Measurements from ENCODE around the gene SHKBP1.
"Not testable (repeated sequence)": the region's sequence is repeated elsewhere in the genome, so short reads cannot be mapped to it uniquely, and the experiment has no call there.

The SHKBP1 gene

GRCh38 chr19:40547836-40548235, 28.8 kb upstream of the SHKBP1 start:
- no peak overlapping the region for H3K4me3 Mint-ChIP-seq
- no peaks in the 10 kb centered on the region for H3K36me3 Mint-ChIP-seq (ENCODE audit: low read depth)
- no peaks in the 10 kb centered on the region for H3K4me1 Mint-ChIP-seq (ENCODE audit: low read depth)
- H3K27ac Mint-ChIP-seq = no peak overlapping the region
- H3K9me3 Mint-ChIP-seq = peaks cover 5% of the 10 kb centered on the region
- intact Hi-C loops (cut with micrococcal nuclease) = no loop called here
- H3K27me3 Mint-ChIP-seq = peaks cover 53% of the 10 kb centered on the region

DNA sequence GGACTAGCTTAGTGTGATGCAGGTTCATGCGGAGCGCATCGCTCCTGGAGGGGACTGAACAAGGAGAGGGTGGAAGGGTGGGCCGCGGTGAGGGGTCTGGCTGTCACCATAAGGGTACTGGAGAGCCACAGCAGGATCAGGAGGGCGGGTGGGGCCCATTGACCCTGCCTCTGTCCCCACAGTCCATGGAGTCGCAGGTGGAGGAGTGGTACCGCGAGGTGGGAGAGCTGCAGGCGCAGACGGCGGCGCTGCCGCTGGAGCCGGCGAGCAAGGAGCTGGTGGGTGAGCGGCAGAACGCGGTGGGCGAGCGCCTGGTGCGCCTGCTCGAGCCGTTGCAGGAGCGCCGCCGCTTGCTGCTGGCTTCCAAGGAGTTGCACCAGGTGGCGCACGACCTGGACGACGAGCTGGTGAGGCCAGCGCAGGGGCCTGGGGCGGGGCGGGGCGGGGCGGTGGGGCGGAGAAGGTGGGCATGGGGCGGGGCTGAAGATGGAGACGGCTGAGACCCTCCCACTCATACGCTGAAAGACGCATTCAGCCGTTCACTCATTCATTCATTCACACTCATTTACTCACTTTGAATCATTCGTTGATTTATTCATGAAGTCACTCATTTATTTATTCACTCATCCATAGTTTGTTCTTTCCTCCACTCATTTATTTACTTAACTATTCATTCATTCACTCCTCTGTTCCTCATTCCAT, 27.5 kb upstream of the SHKBP1 start:
- Mint-ChIP-seq H3K4me1 (ENCODE audit: low read depth) (no peaks in the 10 kb centered on the region), H3K9me3 (peaks cover 5% of the 10 kb centered on the region), H3K27ac (no peak overlapping the region), H3K36me3 (ENCODE audit: low read depth) (no peaks in the 10 kb centered on the region), H3K27me3 (peaks cover 64% of the 10 kb centered on the region), H3K4me3 (no peak overlapping the region)
- intact Hi-C loops (cut with micrococcal nuclease) = no loop called here

DNA sequence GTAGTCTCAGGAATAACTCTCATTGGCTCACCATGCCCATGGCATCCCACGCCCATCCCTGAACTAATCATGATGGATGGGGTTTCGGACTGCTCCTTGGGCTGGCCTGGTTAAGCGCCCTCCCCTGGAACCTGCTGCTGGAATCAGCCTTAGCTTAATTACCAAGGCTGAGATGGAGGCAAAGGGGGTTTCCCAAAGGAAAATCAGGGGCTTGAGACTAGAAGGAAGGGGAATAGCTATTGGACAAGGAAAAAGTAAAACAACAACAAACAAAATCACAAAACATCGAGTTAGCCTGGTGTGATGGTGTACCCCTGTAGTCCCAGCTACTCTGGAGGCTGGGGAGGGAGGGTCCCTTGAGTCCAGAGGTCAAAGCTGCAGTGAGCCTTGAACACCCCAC, 25.7 kb upstream of the SHKBP1 start:
- Mint-ChIP-seq H3K27me3 (peaks cover 80% of the 10 kb centered on the region), H3K9me3 (peaks cover 5% of the 10 kb centered on the region), H3K4me3 (no peak overlapping the region), H3K27ac (no peak overlapping the region), H3K36me3 (ENCODE audit: low read depth) (no peaks in the 10 kb centered on the region), H3K4me1 (ENCODE audit: low read depth) (no peaks in the 10 kb centered on the region)
- intact Hi-C loops (cut with micrococcal nuclease) = no loop called here

DNA sequence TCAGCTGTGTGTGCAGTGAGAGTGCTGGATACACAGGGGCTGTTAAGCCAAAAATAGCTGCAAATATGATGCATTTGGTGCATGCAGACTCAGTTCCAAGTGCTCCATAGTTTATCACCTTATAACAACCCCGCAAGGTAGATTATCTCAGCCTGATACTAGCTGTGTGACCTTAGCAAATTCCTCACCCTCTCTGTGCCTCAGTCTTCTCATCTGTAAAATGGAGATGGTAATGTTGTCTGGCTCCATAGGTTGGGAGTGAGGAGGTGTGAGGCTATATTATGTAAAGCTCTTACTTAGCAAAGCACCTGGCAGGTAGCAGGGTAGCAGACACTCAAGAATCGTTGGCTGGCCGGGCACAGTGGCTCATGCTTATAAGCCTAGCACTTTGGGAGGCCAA, 23.8 kb upstream of the SHKBP1 start:
- Mint-ChIP-seq H3K4me1 (ENCODE audit: low read depth) (no peaks in the 10 kb centered on the region), H3K4me3 (no peak overlapping the region), H3K27ac (no peak overlapping the region), H3K27me3 (peaks cover 83% of the 10 kb centered on the region), H3K36me3 (ENCODE audit: low read depth) (no peaks in the 10 kb centered on the region), H3K9me3 (no peaks in the 10 kb centered on the region)
- intact Hi-C loops (cut with micrococcal nuclease) = no loop called here

- Mint-ChIP-seq H3K27me3 (peaks cover 75% of the 10 kb centered on the region), H3K27ac (no peak overlapping the region), H3K9me3 (no peaks in the 10 kb centered on the region), H3K4me3 (no peak overlapping the region), H3K4me1 (ENCODE audit: low read depth) (no peaks in the 10 kb centered on the region), H3K36me3 (ENCODE audit: low read depth) (no peaks in the 10 kb centered on the region)
- intact Hi-C loops (cut with micrococcal nuclease) = no loop called here
Measured at GRCh38 chr19:40553885-40554857, 22.5 kb upstream of the SHKBP1 start.

DNA sequence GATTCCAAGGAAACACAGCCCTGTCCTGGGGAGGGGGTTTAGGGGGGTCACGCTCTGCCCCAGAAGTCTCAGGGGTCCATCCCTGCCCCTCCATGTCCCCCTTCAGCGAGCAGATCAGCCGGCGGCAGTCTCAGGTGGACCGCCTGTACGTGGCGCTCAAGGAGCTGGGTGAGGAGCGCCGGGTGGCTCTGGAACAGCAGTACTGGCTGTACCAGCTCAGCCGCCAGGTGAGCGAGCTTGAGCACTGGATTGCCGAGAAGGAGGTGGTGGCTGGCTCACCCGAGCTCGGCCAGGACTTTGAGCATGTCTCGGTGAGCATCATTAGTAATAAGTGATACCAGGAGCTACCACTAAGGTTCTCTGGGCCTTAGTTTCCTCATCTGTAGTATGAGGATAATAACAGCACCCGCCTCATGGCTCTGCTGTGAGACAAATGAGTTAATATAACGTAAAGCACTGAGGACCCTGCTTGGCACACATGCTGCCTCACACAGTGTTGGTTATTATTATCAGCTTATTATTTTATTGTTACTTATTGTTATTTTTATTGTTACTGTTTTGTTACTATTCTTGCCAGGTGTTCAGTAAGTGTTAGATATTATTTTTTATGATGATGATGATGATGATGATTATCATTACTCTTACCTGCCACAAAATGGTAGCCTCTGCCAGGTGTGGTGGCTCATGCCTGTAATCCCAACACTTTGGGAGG, 20.5 kb upstream of the SHKBP1 start:
- peaks cover 71% of the 10 kb centered on the region for H3K27me3 Mint-ChIP-seq
- no peaks in the 10 kb centered on the region for H3K4me1 Mint-ChIP-seq (ENCODE audit: low read depth)
- no peak overlapping the region for H3K27ac Mint-ChIP-seq
- intact Hi-C loops (cut with micrococcal nuclease) = no loop called here
- H3K9me3 Mint-ChIP-seq = no peaks in the 10 kb centered on the region
- H3K4me3 Mint-ChIP-seq = no peak overlapping the region
- no peaks in the 10 kb centered on the region for H3K36me3 Mint-ChIP-seq (ENCODE audit: low read depth)

DNA sequence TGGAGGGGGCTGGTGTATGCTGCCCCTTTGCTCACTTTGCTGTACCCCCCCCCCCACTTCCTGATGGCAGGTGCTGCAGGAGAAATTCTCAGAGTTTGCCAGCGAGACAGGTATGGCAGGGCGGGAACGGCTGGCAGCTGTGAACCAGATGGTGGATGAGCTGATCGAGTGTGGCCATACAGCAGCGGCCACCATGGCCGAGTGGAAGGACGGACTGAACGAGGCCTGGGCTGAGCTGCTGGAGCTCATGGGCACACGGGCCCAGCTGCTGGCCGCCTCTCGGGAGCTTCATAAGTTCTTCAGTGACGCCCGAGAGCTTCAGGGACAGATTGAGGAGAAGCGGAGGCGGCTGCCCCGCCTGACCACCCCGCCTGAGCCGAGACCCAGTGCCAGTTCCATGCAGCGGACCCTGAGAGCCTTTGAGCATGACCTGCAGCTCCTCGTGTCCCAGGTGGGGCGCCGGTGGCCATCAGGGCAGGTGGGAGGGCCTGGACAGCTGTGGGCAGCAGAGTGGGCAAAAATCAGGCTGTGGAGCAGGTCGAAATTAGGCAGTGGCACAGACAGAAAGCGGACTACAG, 19.6 kb upstream of the SHKBP1 start:
- Mint-ChIP-seq H3K27ac (no peak overlapping the region), H3K36me3 (ENCODE audit: low read depth) (no peaks in the 10 kb centered on the region), H3K4me1 (ENCODE audit: low read depth) (peaks cover 5% of the 10 kb centered on the region), H3K27me3 (peaks cover 68% of the 10 kb centered on the region), H3K9me3 (no peaks in the 10 kb centered on the region), H3K4me3 (no peak overlapping the region)
- intact Hi-C loops (cut with micrococcal nuclease) = no loop called here

- no peak overlapping the region for H3K27ac Mint-ChIP-seq
- intact Hi-C loops (cut with micrococcal nuclease) = no loop called here
Measured at GRCh38 chr19:40559394-40559793, 17.3 kb upstream of the SHKBP1 start.

GRCh38 chr19:40560092-40560507, 16.6 kb upstream of the SHKBP1 start:
- H3K36me3 Mint-ChIP-seq (ENCODE audit: low read depth) = no peaks in the 10 kb centered on the region
- intact Hi-C loops (cut with micrococcal nuclease) = no loop called here
- H3K27ac Mint-ChIP-seq = no peak overlapping the region
- H3K27me3 Mint-ChIP-seq = peaks cover 56% of the 10 kb centered on the region
- H3K4me3 Mint-ChIP-seq = no peak overlapping the region
- H3K4me1 Mint-ChIP-seq (ENCODE audit: low read depth) = peaks cover 6% of the 10 kb centered on the region
- no peaks in the 10 kb centered on the region for H3K9me3 Mint-ChIP-seq

More at GRCh38 chr19:40559394-40559793, 17.3 kb upstream of the SHKBP1 start:
- Mint-ChIP-seq H3K27me3 (peaks cover 56% of the 10 kb centered on the region), H3K9me3 (no peaks in the 10 kb centered on the region), H3K36me3 (ENCODE audit: low read depth) (no peaks in the 10 kb centered on the region), H3K4me3 (no peak overlapping the region), H3K4me1 (ENCODE audit: low read depth) (peaks cover 6% of the 10 kb centered on the region)

DNA sequence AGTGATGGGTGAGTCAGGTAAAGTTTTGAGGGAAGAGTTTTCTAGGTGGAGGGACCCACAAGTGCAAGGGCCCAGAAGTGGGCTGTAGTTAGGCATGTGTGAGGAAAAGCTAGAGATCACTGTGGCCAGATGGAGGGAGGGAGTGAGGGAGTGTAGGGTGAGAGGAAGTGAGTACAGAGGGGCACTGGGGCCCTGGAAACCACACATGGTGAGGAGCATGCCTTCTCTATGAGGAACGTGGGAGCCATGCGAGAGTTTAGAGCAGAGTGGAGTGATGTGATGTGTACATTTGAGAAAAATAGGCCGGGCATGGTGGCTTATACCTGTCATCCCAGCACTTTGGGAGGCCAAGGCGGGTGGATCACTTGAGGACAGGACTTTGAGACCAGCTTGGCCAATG, 14.7 kb upstream of the SHKBP1 start:
- peaks cover 6% of the 10 kb centered on the region for H3K4me1 Mint-ChIP-seq (ENCODE audit: low read depth)
- H3K27me3 Mint-ChIP-seq = peaks cover 60% of the 10 kb centered on the region
- H3K27ac Mint-ChIP-seq = no peak overlapping the region
- no peaks in the 10 kb centered on the region for H3K9me3 Mint-ChIP-seq
- H3K4me3 Mint-ChIP-seq = no peak overlapping the region
- intact Hi-C loops (cut with micrococcal nuclease) = no loop called here
- H3K36me3 Mint-ChIP-seq (ENCODE audit: low read depth) = no peaks in the 10 kb centered on the region

GRCh38 chr19:40564535-40564934, 12.1 kb upstream of the SHKBP1 start:
- peaks cover 73% of the 10 kb centered on the region for H3K27me3 Mint-ChIP-seq
- H3K27ac Mint-ChIP-seq; intact Hi-C loops (cut with micrococcal nuclease); H3K9me3 Mint-ChIP-seq; H3K4me3 Mint-ChIP-seq; H3K36me3 Mint-ChIP-seq (ENCODE audit: low read depth): not testable (repeated sequence)
- peaks cover 25% of the 10 kb centered on the region for H3K4me1 Mint-ChIP-seq (ENCODE audit: low read depth)

DNA sequence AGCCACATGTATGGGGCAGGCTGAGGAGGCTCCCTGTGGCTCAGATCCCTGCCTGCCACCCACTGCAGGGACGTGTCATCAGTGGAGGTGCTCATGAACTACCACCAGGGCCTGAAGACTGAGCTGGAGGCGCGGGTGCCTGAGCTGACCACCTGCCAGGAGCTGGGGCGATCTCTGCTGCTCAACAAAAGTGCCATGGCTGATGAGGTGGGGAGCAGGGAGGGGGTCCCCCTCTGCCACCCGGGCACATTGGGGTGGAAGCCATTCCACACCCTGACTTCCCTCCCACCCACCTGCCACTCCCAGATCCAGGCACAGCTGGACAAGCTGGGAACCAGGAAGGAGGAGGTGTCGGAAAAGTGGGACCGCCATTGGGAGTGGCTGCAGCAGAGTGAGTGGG, 11.3 kb upstream of the SHKBP1 start:
- H3K4me3 Mint-ChIP-seq = no peak overlapping the region
- intact Hi-C loops (cut with micrococcal nuclease) = no loop called here
- no peaks in the 10 kb centered on the region for H3K36me3 Mint-ChIP-seq (ENCODE audit: low read depth)
- peaks cover 33% of the 10 kb centered on the region for H3K4me1 Mint-ChIP-seq (ENCODE audit: low read depth)
- no peaks in the 10 kb centered on the region for H3K9me3 Mint-ChIP-seq
- no peak overlapping the region for H3K27ac Mint-ChIP-seq
- peaks cover 68% of the 10 kb centered on the region for H3K27me3 Mint-ChIP-seq

- Mint-ChIP-seq H3K36me3 (ENCODE audit: low read depth) (no peaks in the 10 kb centered on the region), H3K4me3 (no peak overlapping the region), H3K27ac (no peak overlapping the region)
Measured at GRCh38 chr19:40565910-40566495, 10.7 kb upstream of the SHKBP1 start.

More at GRCh38 chr19:40565910-40566495, 10.7 kb upstream of the SHKBP1 start:
- Mint-ChIP-seq H3K9me3 (no peaks in the 10 kb centered on the region), H3K27me3 (peaks cover 67% of the 10 kb centered on the region), H3K4me1 (ENCODE audit: low read depth) (peaks cover 38% of the 10 kb centered on the region)
- intact Hi-C loops (cut with micrococcal nuclease) = loop anchor here (2.0 kb wide), 1 partner anchor 37 kb away; no protein-coding TSS in a partner anchor

All from dendritic cell treated with granulocyte-macrophage colony-stimulating factor and Interleukin-4, amounts not matched to agents 40 ng/mL and 50 ng/mL, for 4 days (primary cell).